Sciatic nerve (tissue), 2 donors: ENCODE measurements around the gene CERK. TPM values are rescaled to one million over a fixed set of nuclear protein-coding genes. Genes with fewer than 3 reads are reported as not detected.
"Not testable (repeated sequence)": the region's sequence is repeated elsewhere in the genome, so short reads cannot be mapped to it uniquely, and the experiment has no call there.

ENCODE experiments used
- ATAC-seq: fragments of 200-7000 bp; cut with Tn5 transposase; one replicate; pipeline ENCODE4 v1.9.1; 2020; ENCODE audit warnings: mild to moderate bottlenecking, moderate library complexity
- DNase-seq: peaks from one replicate; pipeline ENCODE4 v3.0.0-alpha.2; 2020; ENCODE audit warnings: low spot score
- intact Hi-C: fragments of 100-400 bp; cut with DNase I; formaldehyde crosslinking; loops from one replicate; pipeline ENCODE4 v1.14.2; 2022
- total RNA-seq: library from RNA; stranded (reverse); fragmentation: NEBNext Ultra II Directional; extraction: Animal tissue kit (Norgen Biotek cat#: 25700); gene quantifications from one replicate; pipeline ENCODE4 v1.2.1, GENCODE V29; 2021
- donor health status: DM: no; HTN: no; CAD: no.
- donor health status: DM: no; HTN: no; CAD: no.

The CERK gene
- 27.3 TPM for total RNA-seq

- intact Hi-C loops = no loop called here
- peak; percentile 89 for DNase-seq
Measured at GRCh38 chr22:46737976-46738646, at the start of gene CERK. Gene CERK (minus strand): TSS chr22:46738252. CDS start chr22:46738148, 104 bp downstream.

GRCh38 chr22:46783721-46784120 is 45.7 kb upstream of the CERK start:
- intact Hi-C loops = no loop called here

More at GRCh38 chr22:46737976-46738646, at the start of gene CERK:
- peak; percentile 88 for ATAC-seq

GRCh38 chr22:46782200-46782599 is 44.1 kb upstream of the CERK start:
- intact Hi-C loops, ATAC-seq, DNase-seq: not testable (repeated sequence)

More at GRCh38 chr22:46783721-46784120, 45.7 kb upstream of the CERK start:
- ATAC-seq (no peak), DNase-seq (no peak)

GRCh38 chr22:46781291-46781690 is 43.2 kb upstream of the CERK start:
- ATAC-seq (no peak), DNase-seq (no peak)
- intact Hi-C loops = no loop called here

- intact Hi-C loops = no loop called here
- ATAC-seq (no peak), DNase-seq (no peak)
Measured at GRCh38 chr22:46780453-46780852, 42.4 kb upstream of the CERK start.

- no peak for ATAC-seq
- intact Hi-C loops = no loop called here
- no peak for DNase-seq
Measured at GRCh38 chr22:46779651-46780050, 41.6 kb upstream of the CERK start.

GRCh38 chr22:46779023-46779422 is 41.0 kb upstream of the CERK start:
- no peak for ATAC-seq
- DNase-seq = no peak
- intact Hi-C loops = no loop called here

- ATAC-seq (peak; percentile 23), DNase-seq (no peak)
- intact Hi-C loops = no loop called here
Measured at GRCh38 chr22:46777609-46777970, 39.5 kb upstream of the CERK start.

GRCh38 chr22:46776876-46777608 is 39.0 kb upstream of the CERK start:
- no peak for DNase-seq
- ATAC-seq = no peak
- intact Hi-C loops = no loop called here

- intact Hi-C loops = no loop called here
- ATAC-seq (no peak), DNase-seq (no peak)
Measured at GRCh38 chr22:46775850-46776826, 38.1 kb upstream of the CERK start.

GRCh38 chr22:46774980-46775849 is 37.2 kb upstream of the CERK start:
- intact Hi-C loops = no loop called here
- no peak for ATAC-seq
- DNase-seq = no peak

- intact Hi-C loops = no loop called here
- no peak for DNase-seq
- ATAC-seq = peak; percentile 72
Measured at GRCh38 chr22:46774253-46774979, 36.4 kb upstream of the CERK start.

- no peak for ATAC-seq
- intact Hi-C loops = no loop called here
- no peak for DNase-seq
Measured at GRCh38 chr22:46773076-46773475, 35.0 kb upstream of the CERK start.

GRCh38 chr22:46770726-46771125 is 32.7 kb upstream of the CERK start:
- peak; percentile 41 for ATAC-seq

GRCh38 chr22:46770151-46770641 is 32.1 kb upstream of the CERK start:
- DNase-seq (no peak), ATAC-seq (no peak)
- intact Hi-C loops = no loop called here

More at GRCh38 chr22:46770726-46771125, 32.7 kb upstream of the CERK start:
- intact Hi-C loops = no loop called here
- no peak for DNase-seq

GRCh38 chr22:46769706-46770105 is 31.7 kb upstream of the CERK start:
- DNase-seq = no peak
- intact Hi-C loops = no loop called here
- no peak for ATAC-seq

- ATAC-seq = no peak
- intact Hi-C loops = no loop called here
- no peak for DNase-seq
Measured at GRCh38 chr22:46769191-46769675, 31.2 kb upstream of the CERK start.
